ENCODE data around the gene ATP2C2.

GRCh38 chr16:84334058-84334457 is 34.3 kb upstream of the ATP2C2 start:
- TF ChIP-seq, protein P1, sequence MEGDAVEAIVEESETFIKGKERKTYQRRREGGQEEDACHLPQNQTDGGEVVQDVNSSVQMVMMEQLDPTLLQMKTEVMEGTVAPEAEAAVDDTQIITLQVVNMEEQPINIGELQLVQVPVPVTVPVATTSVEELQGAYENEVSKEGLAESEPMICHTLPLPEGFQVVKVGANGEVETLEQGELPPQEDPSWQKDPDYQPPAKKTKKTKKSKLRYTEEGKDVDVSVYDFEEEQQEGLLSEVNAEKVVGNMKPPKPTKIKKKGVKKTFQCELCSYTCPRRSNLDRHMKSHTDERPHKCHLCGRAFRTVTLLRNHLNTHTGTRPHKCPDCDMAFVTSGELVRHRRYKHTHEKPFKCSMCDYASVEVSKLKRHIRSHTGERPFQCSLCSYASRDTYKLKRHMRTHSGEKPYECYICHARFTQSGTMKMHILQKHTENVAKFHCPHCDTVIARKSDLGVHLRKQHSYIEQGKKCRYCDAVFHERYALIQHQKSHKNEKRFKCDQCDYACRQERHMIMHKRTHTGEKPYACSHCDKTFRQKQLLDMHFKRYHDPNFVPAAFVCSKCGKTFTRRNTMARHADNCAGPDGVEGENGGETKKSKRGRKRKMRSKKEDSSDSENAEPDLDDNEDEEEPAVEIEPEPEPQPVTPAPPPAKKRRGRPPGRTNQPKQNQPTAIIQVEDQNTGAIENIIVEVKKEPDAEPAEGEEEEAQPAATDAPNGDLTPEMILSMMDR (IDR thresholded peaks at IDR 0.05), result no peak
- TF ChIP-seq POLR2A (IDR thresholded peaks at IDR 0.05) (no peak), POLR2AphosphoS5 (IDR thresholded peaks at IDR 0.05) (no peak)
